AG04450 (cell line): ENCODE data around the gene VEPH1. TPM values are rescaled to one million over a fixed set of nuclear protein-coding genes. Genes with fewer than 3 reads are reported as not detected.
"Not testable (repeated sequence)": the region's sequence is repeated elsewhere in the genome, so short reads cannot be mapped to it uniquely, and the experiment has no call there.

Experiments
- CTCF ChIA-PET: fragments of 300-600, 350-600 bp; formaldehyde crosslinking; extraction: SDS; loops from one replicate; lab custom pipeline; 2022; ENCODE audit warnings: antibody characterized with exemption, inconsistent platforms; lab: Charles Lee
- POLR2A ChIA-PET: fragments of 350-600 bp; formaldehyde crosslinking; extraction: SDS; loops from one replicate; lab custom pipeline; 2021; ENCODE audit warnings: antibody characterized with exemption, inconsistent platforms; lab: Yijun Ruan, JAX
- DNase-seq: peaks from one replicate; pipeline ENCODE4 v3.0.0-alpha.2; 2011; ENCODE audit warnings: low read depth, low spot score
- H3K27ac ChIP-seq: one replicate; pipeline ENCODE4 v1.5.1; 2012; ENCODE audit warnings: low read depth, low read length, control low read depth
- H3K27me3 ChIP-seq: one replicate; pipeline ENCODE4 v1.6.0; 2012; ENCODE audit warnings: low read length; ENCODE audit not compliant: control insufficient read depth, insufficient read depth
- H3K4me3 ChIP-seq: 2 replicates; pipeline ENCODE4 v1.5.1; 2011; ENCODE audit warnings: mild to moderate bottlenecking, low read depth, low read length, control low read depth
- H3K9me3 ChIP-seq: 2 replicates; pipeline ENCODE4 v1.5.1; 2012; ENCODE audit warnings: low read length; ENCODE audit not compliant: control insufficient read depth, insufficient read depth
- CTCF ChIP-seq: IDR thresholded peaks from 2 replicates; pipeline ENCODE4 v1.5.1; 2011; ENCODE audit warnings: low read depth, low read length, control low read depth, inconsistent platforms
- polyA plus RNA-seq: library from polyadenylated mRNA; depleted of rRNA; stranded (reverse); fragments of >200 nt; gene quantifications from 2 replicates; pipeline ENCODE4 v1.2.3, GENCODE V29; 2011

The VEPH1 gene
- polyA plus RNA-seq, 1 experiment, result 36.4 TPM

DNA sequence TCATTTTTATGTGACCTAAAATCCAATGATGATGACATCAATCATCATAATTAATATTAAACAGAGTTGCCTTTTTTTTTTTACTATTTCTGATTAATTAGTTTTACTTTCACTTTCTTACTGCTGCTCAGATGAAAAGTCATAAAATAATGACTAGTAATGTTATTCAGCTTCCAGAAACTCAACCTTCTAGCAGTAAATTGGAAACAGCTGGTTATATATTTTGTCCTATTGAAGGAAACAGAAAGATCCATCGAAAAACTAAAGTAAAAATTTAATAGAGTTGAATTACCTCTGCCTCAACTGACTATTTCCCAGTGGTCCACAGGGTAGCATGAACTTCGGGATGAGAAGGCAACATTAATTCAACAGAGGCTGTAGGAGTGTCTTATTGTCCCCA is 173.7 kb downstream of the VEPH1 start:
- no peak for TF ChIP-seq CTCF
- no peak for DNase-seq
- ChIA-PET POLR2A (interaction anchor here (1.1 kb wide), 1 partner anchor 108 kb away, joined by 4 read pairs; the partner anchor contains the start of gene PTX3), CTCF (no interaction called here)
- Histone ChIP-seq H3K27me3 (no peaks in the 10 kb centered on the region), H3K9me3 (no peaks in the 10 kb centered on the region), H3K27ac (no peak overlapping the region), H3K4me3 (no peak overlapping the region)

DNA sequence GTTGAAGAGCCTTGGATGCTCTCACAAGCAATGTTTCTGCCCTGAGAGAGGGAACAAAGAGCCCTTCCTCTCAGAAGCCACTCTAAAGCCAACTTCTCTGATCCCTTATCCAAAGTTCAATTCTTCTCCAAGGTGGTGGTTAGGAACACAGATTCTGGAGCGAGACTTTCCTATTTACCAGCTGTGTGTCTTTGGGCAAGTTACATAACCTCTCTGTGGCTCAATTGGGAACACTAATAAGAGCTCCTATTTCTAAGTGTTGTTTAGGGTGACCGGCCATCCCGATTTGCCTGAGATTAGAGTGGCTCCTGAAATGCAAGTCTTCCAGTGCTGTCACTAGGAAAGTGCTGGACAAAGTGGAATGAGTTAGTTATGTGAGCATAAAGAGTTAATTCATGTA is 175.4 kb downstream of the VEPH1 start:
- no peaks in the 10 kb centered on the region for H3K9me3 ChIP-seq
- ChIA-PET CTCF (no interaction called here), POLR2A (no interaction called here)
- no peak overlapping the region for H3K27ac ChIP-seq
- no peak for DNase-seq
- H3K4me3 ChIP-seq, result no peak overlapping the region
- H3K27me3 ChIP-seq, result no peaks in the 10 kb centered on the region
- no peak for TF ChIP-seq CTCF

GRCh38 chr3:157327018-157327417 is 176.2 kb downstream of the VEPH1 start:
- no peak for TF ChIP-seq CTCF
- no peak overlapping the region for H3K4me3 ChIP-seq
- ChIA-PET CTCF (no interaction called here), POLR2A (no interaction called here)
- no peaks in the 10 kb centered on the region for H3K9me3 ChIP-seq
- no peaks in the 10 kb centered on the region for H3K27me3 ChIP-seq
- H3K27ac ChIP-seq, result no peak overlapping the region
- no peak for DNase-seq

DNA sequence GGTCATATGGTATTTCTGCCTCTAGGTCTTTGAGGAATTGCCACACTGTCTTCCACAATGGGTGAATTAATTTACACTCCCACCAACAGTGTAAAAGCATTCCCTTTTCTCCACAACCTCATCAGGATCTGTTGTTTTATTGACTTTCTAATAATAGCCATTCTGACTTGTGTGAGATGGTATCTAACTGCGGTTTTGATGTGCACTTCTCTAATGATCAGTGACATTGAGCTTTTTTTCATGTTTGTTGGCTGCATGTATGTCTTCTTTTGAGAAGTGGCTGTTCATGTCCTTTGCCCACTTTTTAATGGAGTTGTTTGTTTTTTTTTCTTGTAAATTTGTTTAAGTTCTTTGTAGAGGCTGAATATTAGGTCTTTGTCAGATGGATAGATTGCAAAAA is 178.3 kb downstream of the VEPH1 start:
- H3K27me3 ChIP-seq, POLR2A ChIA-PET, H3K27ac ChIP-seq, H3K9me3 ChIP-seq, H3K4me3 ChIP-seq, DNase-seq, CTCF ChIA-PET: not testable (repeated sequence)

DNA sequence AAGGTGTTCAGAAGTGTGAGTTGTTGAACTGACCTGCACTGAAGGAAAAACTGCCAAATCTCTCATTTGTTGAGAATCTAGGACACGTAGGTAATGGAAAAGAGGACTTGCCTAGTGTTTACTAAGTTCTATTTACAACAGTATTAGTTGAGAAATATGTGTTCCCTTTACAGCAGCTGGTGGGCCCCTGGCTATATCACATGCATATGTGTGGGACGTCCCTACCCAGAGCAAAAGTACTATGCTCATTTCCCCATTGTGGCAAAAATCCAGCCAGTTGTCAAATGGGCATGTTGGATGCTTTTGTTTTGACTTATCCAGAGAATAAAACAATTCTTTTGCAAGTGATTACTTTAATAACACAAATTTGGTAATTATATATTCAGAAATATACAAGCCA is 179.9 kb downstream of the VEPH1 start:
- H3K27ac ChIP-seq, result no peak overlapping the region
- ChIA-PET CTCF (no interaction called here), POLR2A (no interaction called here)
- no peaks in the 10 kb centered on the region for H3K9me3 ChIP-seq
- no peak for TF ChIP-seq CTCF
- no peaks in the 10 kb centered on the region for H3K27me3 ChIP-seq
- no peak for DNase-seq
- no peak overlapping the region for H3K4me3 ChIP-seq

GRCh38 chr3:157319672-157320071 is 183.5 kb downstream of the VEPH1 start:
- ChIA-PET POLR2A (no interaction called here), CTCF (no interaction called here)
- H3K27ac ChIP-seq, result no peak overlapping the region
- no peaks in the 10 kb centered on the region for H3K9me3 ChIP-seq
- H3K27me3 ChIP-seq, result no peaks in the 10 kb centered on the region
- DNase-seq, result no peak
- no peak overlapping the region for H3K4me3 ChIP-seq
- TF ChIP-seq CTCF, result no peak
